GM19395 (cell line): ENCODE data around the gene CA4.
"Not testable (repeated sequence)": the region's sequence is repeated elsewhere in the genome, so short reads cannot be mapped to it uniquely, and the experiment has no call there.

Experiments
- ATAC-seq: cut with Tn5 transposase; IDR thresholded peaks from one replicate; pipeline ENCODE4 v1.9.1; 2021; ENCODE audit warnings: mild to moderate bottlenecking, moderate library complexity; ENCODE audit not compliant: unreplicated experiment

The CA4 gene

GRCh38 chr17:60149691-60150582 lies at the start of gene CA4:
CA4 (plus strand) TSS chr17:60149973; CDS start chr17:60150035, 62 bp downstream.
- no peak for ATAC-seq

- not testable (repeated sequence) for ATAC-seq
Observed at GRCh38 chr17:60100577-60100976, 49.2 kb upstream of the CA4 start.

- not testable (repeated sequence) for ATAC-seq
Observed at GRCh38 chr17:60102015-60102631, 47.6 kb upstream of the CA4 start.

- peak; percentile 60 for ATAC-seq
Observed at GRCh38 chr17:60102632-60103096, 47.1 kb upstream of the CA4 start.

- no peak for ATAC-seq
Observed at GRCh38 chr17:60103957-60104356, 45.8 kb upstream of the CA4 start.

- ATAC-seq: no peak
Observed at GRCh38 chr17:60106340-60107059, 43.3 kb upstream of the CA4 start.

GRCh38 chr17:60107526-60108257 lies 42.1 kb upstream of the CA4 start:
- ATAC-seq: no peak

GRCh38 chr17:60108309-60108708 lies 41.5 kb upstream of the CA4 start:
- ATAC-seq: not testable (repeated sequence)

- no peak for ATAC-seq
Observed at GRCh38 chr17:60108712-60109111, 41.1 kb upstream of the CA4 start.

- no peak for ATAC-seq
Observed at GRCh38 chr17:60109161-60109560, 40.6 kb upstream of the CA4 start.

- ATAC-seq: no peak
Observed at GRCh38 chr17:60110586-60110985, 39.2 kb upstream of the CA4 start.

- not testable (repeated sequence) for ATAC-seq
Observed at GRCh38 chr17:60111661-60112060, 38.1 kb upstream of the CA4 start.

- not testable (repeated sequence) for ATAC-seq
Observed at GRCh38 chr17:60115364-60115763, 34.4 kb upstream of the CA4 start.

- not testable (repeated sequence) for ATAC-seq
Observed at GRCh38 chr17:60116196-60116595, 33.6 kb upstream of the CA4 start.

- not testable (repeated sequence) for ATAC-seq
Observed at GRCh38 chr17:60119162-60119561, 30.6 kb upstream of the CA4 start.

- ATAC-seq: not testable (repeated sequence)
Observed at GRCh38 chr17:60119807-60120748, 29.7 kb upstream of the CA4 start.

GRCh38 chr17:60127068-60128064 lies 22.4 kb upstream of the CA4 start:
- no peak for ATAC-seq

GRCh38 chr17:60128171-60128859 lies 21.5 kb upstream of the CA4 start:
- no peak for ATAC-seq
